ENCODE results near the gene PPAN.

DNA sequence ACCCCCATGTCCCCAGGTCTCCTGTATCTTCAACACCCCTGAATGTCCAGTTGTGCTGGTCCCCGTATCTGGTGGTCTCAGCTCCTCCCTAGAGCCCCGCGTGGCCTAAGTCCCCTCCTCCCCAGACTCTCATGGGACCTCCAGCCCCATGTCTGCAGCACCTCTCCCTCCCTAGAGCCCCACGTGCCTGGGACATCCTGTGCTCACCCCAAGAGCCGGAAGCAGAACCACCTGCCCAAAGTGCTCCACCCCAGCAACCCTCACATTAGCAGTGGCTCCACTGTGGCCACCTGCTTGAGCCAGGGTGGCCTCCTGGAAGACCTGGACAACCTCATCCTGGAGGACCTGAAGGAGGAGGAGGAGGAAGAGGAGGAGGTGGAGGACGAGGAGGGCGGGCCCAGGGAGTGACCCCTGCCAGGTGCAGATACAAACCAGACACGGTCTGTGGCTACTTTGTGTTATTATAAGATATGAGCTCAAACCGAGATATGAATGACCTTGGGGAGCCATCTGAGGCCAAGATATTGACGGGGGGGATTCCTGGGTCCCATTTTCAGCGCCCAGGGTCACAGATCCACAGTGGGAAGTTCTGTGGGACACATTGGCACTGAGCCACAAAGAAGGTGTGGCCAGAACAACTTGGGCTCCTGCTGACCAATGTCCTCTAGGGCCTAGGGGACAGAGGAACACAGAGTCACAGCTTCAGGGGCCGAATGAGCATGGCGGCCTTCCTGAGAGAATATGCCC, 14.1 kb upstream of the PPAN start:
- TF ChIP-seq POLR2A (IDR thresholded peaks at IDR 0.05): no peak
- no peak for TF ChIP-seq EP300 (IDR thresholded peaks at IDR 0.05)

Data from tibial nerve (tissue), 3 donors.